Psoas muscle (tissue), 8 donors: Measurements from ENCODE around the gene FGF19. TPM values are rescaled to one million over a fixed set of nuclear protein-coding genes. Genes with fewer than 3 reads are reported as not detected.
"Not testable (repeated sequence)": the region's sequence is repeated elsewhere in the genome, so short reads cannot be mapped to it uniquely, and the experiment has no call there.

Experiments used
- ATAC-seq, 4 donors: fragments of 200-7000 bp; cut with Tn5 transposase; one replicate each; pipeline ENCODE4 v1.9.1; 2020; ENCODE audit warnings: moderate library complexity in 3 of 4, mild to moderate bottlenecking in 2 of 4
- DNase-seq, 2 donors: peaks; one replicate each; pipeline ENCODE4 v3.0.0-alpha.2; 2020
- H3K27ac ChIP-seq: fragments of 200-600 bp; one replicate; pipeline ENCODE4 v1.8.0; 2022
- H3K27me3 ChIP-seq, 3 donors: fragments of 200-600 bp in 1 of 3; one replicate each; pipeline versions ENCODE4 v1.6.1 to v1.8.0; 2013 to 2022; ENCODE audit warnings: low read length in 2 of 3, mild to moderate bottlenecking in 2 of 3, moderate library complexity in 1 of 3; ENCODE audit not compliant: insufficient read depth in 3 of 3
- H3K36me3 ChIP-seq, 2 donors: fragments of 200-600 bp in 1 of 2; one replicate each; pipeline versions ENCODE4 v1.6.1 to v1.8.0; 2013 to 2022; ENCODE audit warnings: low read depth in 1 of 2, mild to moderate bottlenecking in 1 of 2, moderate library complexity in 1 of 2; ENCODE audit not compliant: insufficient read depth in 1 of 2
- H3K4me1 ChIP-seq: fragments of 200-600 bp; one replicate; pipeline ENCODE4 v1.8.0; 2022
- H3K4me3 ChIP-seq: fragments of 200-600 bp; one replicate; pipeline ENCODE4 v1.8.0; 2022; ENCODE audit warnings: mild to moderate bottlenecking
- H3K9me3 ChIP-seq: fragments of 200-600 bp; one replicate; pipeline ENCODE4 v1.8.0; 2022
- CTCF ChIP-seq: fragments of 200-600 bp; IDR thresholded peaks from one replicate; pipeline ENCODE4 v1.8.0; 2022; ENCODE audit warnings: antibody characterized with exemption
- WGBS, 3 donors: extraction: QIAGEN DNeasy Blood & Tissue Kit; methylation state at CpG; one replicate each; pipeline versions ENCODE4 v1.1.6 to v1.1.7; 2013; 5-methylcytosine and 5-hydroxymethylcytosine counted together
- intact Hi-C, 2 donors: fragments of 100-400 bp; cut with DNase I; formaldehyde crosslinking; loops; one replicate each; pipeline versions ENCODE4 v1.11.0 to v1.14.2; 2022
- polyA plus RNA-seq, 3 donors: library from polyadenylated mRNA; stranded (reverse); fragments of 200-250 nt; gene quantifications; one replicate each; pipeline ENCODE4 v1.2.3, GENCODE V29; 2013
- total RNA-seq, 4 donors: library from RNA; stranded (reverse); fragmentation: NEBNext Ultra II Directional in 2 of 4; extraction: Animal tissue kit (Norgen Biotek cat#: 25700) in 2 of 4; gene quantifications; one replicate each; pipeline versions ENCODE4 v1.2.1 to v1.2.4, GENCODE V29; 2021 to 2023
- donor health status: healthy with polysubstance abuse.
- donor health status: DM: no; HTN: no; CAD: no; lungs with moderate emphysema.
- donor health status: Bipolar disorder and iron deficiency.
- donor health status: healthy.
- donor health status: DM: yes; HTN: yes; CAD: no.
- donor health status: DM: no; HTN: no; CAD: no.
- donor health status: DM: no; HTN: no; CAD: no.
- donor health status: DM: yes; HTN: yes; CAD: no.

FGF19 gene
- total and polyA plus RNA-seq, 7 donors = not detected

DNA sequence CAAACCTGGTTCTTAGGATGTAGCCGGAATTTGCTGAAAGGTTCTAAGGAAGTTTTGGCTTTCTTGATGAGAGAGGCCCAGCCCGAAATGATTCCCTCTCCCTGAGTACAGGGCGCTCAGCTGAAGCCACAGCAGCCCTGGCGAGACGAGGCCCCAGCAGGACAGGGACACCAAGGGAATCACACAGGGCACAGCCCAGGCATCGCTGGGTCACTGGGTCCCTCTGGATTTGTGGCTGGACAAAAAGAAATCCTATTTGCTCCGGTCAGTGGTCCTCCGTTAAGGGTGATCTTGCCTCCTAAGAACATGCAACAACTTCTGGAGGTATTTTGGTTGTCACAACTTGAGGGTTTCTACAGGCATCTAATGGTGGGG is 6.4 kb downstream of the FGF19 start:
- WGBS, 3 donors = 85 to 90% (median 89%) methylated on average over 8 of the region's 8 CpGs

DNA sequence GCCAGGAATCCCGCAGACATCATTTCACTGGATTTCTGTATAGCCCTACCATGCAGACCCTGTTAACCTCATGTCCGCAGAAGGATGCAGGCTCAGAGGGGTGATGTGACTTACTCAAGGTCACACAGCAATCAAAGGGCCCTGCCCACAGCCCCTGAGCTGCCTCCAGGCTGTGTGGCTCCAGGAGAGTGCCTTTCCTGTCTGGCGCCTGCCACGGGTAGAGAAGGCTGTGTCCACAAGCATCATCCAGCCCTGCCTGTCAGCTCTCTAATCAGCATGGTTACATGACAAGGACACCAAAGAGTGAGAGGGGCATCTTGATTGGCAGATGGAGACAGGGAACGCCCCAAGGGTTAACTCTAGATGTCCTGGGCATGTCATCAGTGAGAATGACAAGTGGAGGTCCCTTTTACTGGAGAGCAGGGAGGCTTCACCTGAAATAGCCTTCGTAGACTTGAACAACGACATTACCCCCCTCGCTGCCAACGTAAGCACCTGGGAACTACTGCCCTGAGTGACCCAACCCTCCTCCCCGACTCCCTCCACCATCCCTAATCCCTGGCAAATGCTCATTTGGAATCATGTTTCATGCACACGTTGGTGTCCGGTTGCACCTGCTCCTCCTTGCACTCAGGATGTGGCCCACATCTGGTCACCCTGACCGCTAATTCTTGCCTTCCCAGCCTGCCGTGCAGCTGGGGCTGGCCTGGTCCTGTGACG is 6.9 kb downstream of the FGF19 start:
- no peak for TF ChIP-seq CTCF
- Histone ChIP-seq H3K27me3 (peaks cover 0 to 90% (median 16%) of the 10 kb centered on the region in 3 donors), H3K9me3 (no peaks in the 10 kb centered on the region), H3K36me3 (no peaks in the 10 kb centered on the region), H3K4me3 (no peak overlapping the region), H3K4me1 (no peaks in the 10 kb centered on the region), H3K27ac (no peak overlapping the region)
- ATAC-seq (no peak), DNase-seq (no peak)
- intact Hi-C loops = no loop called here
- 52 to 59% (median 54%) methylated on average over 15 of the region's 15 CpGs for WGBS, 3 donors

More for the DNA sequence above, 6.4 kb downstream of the FGF19 start:
- intact Hi-C loops = no loop called here
- no peak for TF ChIP-seq CTCF
- no peaks in the 10 kb centered on the region for H3K4me1 ChIP-seq
- ATAC-seq = no peak
- DNase-seq = no peak
- no peaks in the 10 kb centered on the region for H3K36me3 ChIP-seq
- H3K27me3 ChIP-seq = peaks cover 0 to 91% (median 19%) of the 10 kb centered on the region in 3 donors
- no peaks in the 10 kb centered on the region for H3K9me3 ChIP-seq
- no peak overlapping the region for H3K4me3 ChIP-seq
- H3K27ac ChIP-seq = no peak overlapping the region

- DNase-seq, H3K27ac ChIP-seq, ATAC-seq, H3K36me3 ChIP-seq, H3K4me1 ChIP-seq, H3K4me3 ChIP-seq, H3K9me3 ChIP-seq, intact Hi-C loops: not testable (repeated sequence)
- H3K27me3 ChIP-seq = peaks cover 0 to 86% (median 13%) of the 10 kb centered on the region in 3 donors
- WGBS, 3 donors = 78 to 86% (median 82%) methylated on average over 6 of the region's 6 CpGs
Observed at GRCh38 chr11:69695995-69696394, 7.8 kb downstream of the FGF19 start.

DNA sequence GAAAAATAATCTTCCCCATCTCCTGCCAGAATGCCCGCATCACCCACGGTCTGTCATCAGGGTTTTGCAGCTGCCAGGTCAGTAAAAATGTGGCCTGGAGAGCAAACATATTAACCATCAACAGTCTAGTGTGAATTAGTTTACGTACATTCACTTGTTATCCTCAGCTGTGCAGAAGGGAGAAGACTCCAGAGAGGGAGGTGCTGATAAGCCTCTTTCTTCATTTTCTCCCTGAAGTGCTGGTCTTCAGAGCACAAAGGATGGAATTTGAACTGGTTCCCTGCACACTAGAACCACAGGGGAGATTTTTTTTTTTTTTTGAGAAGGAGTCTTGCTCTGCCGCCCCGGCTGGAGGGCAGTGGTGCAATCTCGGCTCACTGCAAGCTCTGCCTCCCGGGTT is 8.2 kb downstream of the FGF19 start:
- no peak for TF ChIP-seq CTCF
- no peak for ATAC-seq
- Histone ChIP-seq H3K4me1 (no peaks in the 10 kb centered on the region), H3K4me3 (no peak overlapping the region), H3K36me3 (no peaks in the 10 kb centered on the region), H3K27ac (no peak overlapping the region), H3K27me3 (peaks cover 0 to 86% (median 13%) of the 10 kb centered on the region in 3 donors), H3K9me3 (no peaks in the 10 kb centered on the region)
- intact Hi-C loops = no loop called here
- 68 to 75% (median 69%) methylated on average over 7 of the region's 7 CpGs for WGBS, 3 donors
- DNase-seq = no peak

DNA sequence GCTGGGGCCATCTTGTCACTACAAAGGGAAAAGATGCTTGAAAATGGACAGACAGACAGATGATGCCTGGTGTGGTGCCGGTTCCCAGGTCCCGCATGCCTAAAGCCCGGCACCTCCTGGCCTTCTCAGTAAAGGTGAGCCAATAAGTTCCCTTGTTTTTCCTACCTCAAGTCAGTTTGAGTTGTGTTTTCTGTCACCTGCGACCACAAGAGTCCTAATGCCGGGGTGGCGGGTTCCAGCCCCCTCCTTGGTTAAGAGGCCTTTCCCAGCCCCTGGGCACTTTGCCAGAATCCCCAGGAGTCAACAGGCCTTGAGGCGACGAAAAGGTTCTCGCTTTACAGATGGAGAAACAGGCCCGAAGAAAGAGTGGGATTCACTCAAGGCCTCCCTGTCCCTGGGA is 9.0 kb downstream of the FGF19 start:
- no peak overlapping the region for H3K27ac ChIP-seq
- no peaks in the 10 kb centered on the region for H3K9me3 ChIP-seq
- no peak overlapping the region for H3K4me3 ChIP-seq
- peaks cover 0 to 79% (median 13%) of the 10 kb centered on the region in 3 donors for H3K27me3 ChIP-seq
- H3K36me3 ChIP-seq = no peaks in the 10 kb centered on the region
- no peaks in the 10 kb centered on the region for H3K4me1 ChIP-seq
- no peak for DNase-seq
- WGBS, 3 donors = 74 to 81% (median 76%) methylated on average over 10 of the region's 10 CpGs
- TF ChIP-seq CTCF = no peak
- no peak for ATAC-seq
- intact Hi-C loops = no loop called here
